Kidney (tissue), 14 donors: ENCODE results near the gene FNIP2. TPM values are rescaled to one million over a fixed set of nuclear protein-coding genes. Genes with fewer than 3 reads are reported as not detected.

Experiments
- DNase-seq, 5 donors: peaks; one replicate each; pipeline ENCODE4 v3.0.0-alpha.2; 2013 to 2020
- FAIRE-seq: peaks from 2 replicates; lab custom pipeline; 2012; peaks lifted over from hg19 to GRCh38; lab: Jason Lieb, UNC
- H3K27ac ChIP-seq, 2 donors: one replicate each; pipeline ENCODE4 v1.7.0; 2013; ENCODE audit warnings: low read depth in 2 of 2, low read length in 2 of 2, inconsistent platforms in 1 of 2
- H3K27me3 ChIP-seq: one replicate; pipeline ENCODE4 v1.7.1; 2013; ENCODE audit warnings: low read length, inconsistent platforms; ENCODE audit not compliant: control insufficient read depth, insufficient read depth
- H3K36me3 ChIP-seq, 3 donors: one replicate each; pipeline versions ENCODE4 v1.7.0 to v1.7.1; 2013; ENCODE audit warnings: low read length in 3 of 3, control low read depth in 1 of 3, inconsistent platforms in 1 of 3; ENCODE audit not compliant: insufficient read depth in 3 of 3, control insufficient read depth in 2 of 3
- H3K4me1 ChIP-seq, 3 donors: one replicate each; pipeline versions ENCODE4 v1.7.0 to v1.7.1; 2013; ENCODE audit warnings: low read length in 3 of 3, inconsistent platforms in 1 of 3, low read depth in 1 of 3; ENCODE audit not compliant: control insufficient read depth in 2 of 3, insufficient read depth in 2 of 3
- H3K4me3 ChIP-seq, 3 donors: one replicate each; pipeline versions ENCODE4 v1.7.0 to v1.8.1; 2013; ENCODE audit warnings: low read length in 3 of 3, control low read depth in 1 of 3, inconsistent platforms in 1 of 3
- H3K9ac ChIP-seq, 3 donors: one replicate each; pipeline versions ENCODE4 v1.7.0 to v1.7.1; 2013; ENCODE audit warnings: low read length in 3 of 3, control low read depth in 1 of 3, inconsistent platforms in 1 of 3
- H3K9me3 ChIP-seq, 3 donors: one replicate each; pipeline versions ENCODE4 v1.7.0 to v1.7.1; 2013; ENCODE audit warnings: low read length in 3 of 3, control low read depth in 1 of 3, inconsistent platforms in 1 of 3; ENCODE audit not compliant: control insufficient read depth in 2 of 3, insufficient read depth in 1 of 3
- intact Hi-C: fragments of 100-400 bp; cut with DNase I; formaldehyde crosslinking; loops from one replicate; pipeline ENCODE4 v1.11.1; 2022
- polyA plus RNA-seq: library from polyadenylated mRNA; stranded (reverse); fragments of 350-450 nt; fragmentation: Illumina TruSeq; extraction: RNeasy Lipid Tissue Mini Kit (QIAGEN cat#74804); gene quantifications from one replicate; pipeline ENCODE4 v1.2.3, GENCODE V29; 2014; ENCODE audit warnings: low read depth, low replicate concordance; ENCODE audit not compliant: insufficient read depth
- total RNA-seq: library from RNA; stranded (reverse); fragmentation: NEBNext Ultra II Directional; extraction: Animal tissue kit (Norgen Biotek cat#: 25700); gene quantifications from one replicate; pipeline ENCODE4 v1.2.1, GENCODE V29; 2021
- TF ChIP-seq, protein P1 (sequence below): IDR thresholded peaks from 3 replicates; pipeline ENCODE4 v1.5.1; 2012; ENCODE audit warnings: mild to moderate bottlenecking, moderate library complexity, borderline replicate concordance; ENCODE audit not compliant: insufficient read depth; ENCODE audit errors: extremely low read depth
- donor health status: control.
- donor health status: control.
- donor health status: control.
- donor health status: control.
- donor health status: control.
- donor health status: DM: yes; HTN: yes; CAD: no.
- donor health status: Normal renal cell carcinoma (clear cell type).

FNIP2 gene
- total and polyA plus RNA-seq, 2 donors from 2014 or later: 13.2 to 65.1 TPM

DNA sequence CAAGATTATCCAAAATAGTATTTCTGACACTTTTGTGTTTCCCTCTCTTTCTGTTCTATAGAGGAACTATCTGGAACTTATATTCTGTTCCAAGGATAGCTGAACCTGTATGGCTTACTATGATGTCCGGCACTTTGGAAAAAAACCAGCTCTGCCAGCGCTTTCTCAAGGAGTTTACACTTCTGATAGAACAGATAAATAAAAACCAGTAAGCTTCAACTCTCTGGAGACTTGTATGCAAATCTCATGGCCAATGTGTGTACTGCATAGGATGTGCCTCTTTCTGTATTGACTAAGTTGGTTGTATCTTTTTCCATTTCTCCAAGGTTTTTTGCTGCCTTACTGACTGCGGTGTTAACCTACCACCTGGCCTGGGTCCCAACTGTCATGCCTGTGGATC is 92.5 kb downstream of the FNIP2 start:
- H3K9me3 ChIP-seq: no peaks in the 10 kb centered on the region
- FAIRE-seq (no peak), DNase-seq (no peak)
- H3K4me3 ChIP-seq: no peak overlapping the region
- no peaks in the 10 kb centered on the region for H3K27me3 ChIP-seq
- no peak overlapping the region for H3K9ac ChIP-seq
- H3K36me3 ChIP-seq: peaks cover 5 to 48% (median 38%) of the 10 kb centered on the region in 3 donors
- no peaks in the 10 kb centered on the region for H3K4me1 ChIP-seq
- TF ChIP-seq, protein P1, sequence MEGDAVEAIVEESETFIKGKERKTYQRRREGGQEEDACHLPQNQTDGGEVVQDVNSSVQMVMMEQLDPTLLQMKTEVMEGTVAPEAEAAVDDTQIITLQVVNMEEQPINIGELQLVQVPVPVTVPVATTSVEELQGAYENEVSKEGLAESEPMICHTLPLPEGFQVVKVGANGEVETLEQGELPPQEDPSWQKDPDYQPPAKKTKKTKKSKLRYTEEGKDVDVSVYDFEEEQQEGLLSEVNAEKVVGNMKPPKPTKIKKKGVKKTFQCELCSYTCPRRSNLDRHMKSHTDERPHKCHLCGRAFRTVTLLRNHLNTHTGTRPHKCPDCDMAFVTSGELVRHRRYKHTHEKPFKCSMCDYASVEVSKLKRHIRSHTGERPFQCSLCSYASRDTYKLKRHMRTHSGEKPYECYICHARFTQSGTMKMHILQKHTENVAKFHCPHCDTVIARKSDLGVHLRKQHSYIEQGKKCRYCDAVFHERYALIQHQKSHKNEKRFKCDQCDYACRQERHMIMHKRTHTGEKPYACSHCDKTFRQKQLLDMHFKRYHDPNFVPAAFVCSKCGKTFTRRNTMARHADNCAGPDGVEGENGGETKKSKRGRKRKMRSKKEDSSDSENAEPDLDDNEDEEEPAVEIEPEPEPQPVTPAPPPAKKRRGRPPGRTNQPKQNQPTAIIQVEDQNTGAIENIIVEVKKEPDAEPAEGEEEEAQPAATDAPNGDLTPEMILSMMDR: no peak
- intact Hi-C loops: no loop called here
- no peak overlapping the region for H3K27ac ChIP-seq

DNA sequence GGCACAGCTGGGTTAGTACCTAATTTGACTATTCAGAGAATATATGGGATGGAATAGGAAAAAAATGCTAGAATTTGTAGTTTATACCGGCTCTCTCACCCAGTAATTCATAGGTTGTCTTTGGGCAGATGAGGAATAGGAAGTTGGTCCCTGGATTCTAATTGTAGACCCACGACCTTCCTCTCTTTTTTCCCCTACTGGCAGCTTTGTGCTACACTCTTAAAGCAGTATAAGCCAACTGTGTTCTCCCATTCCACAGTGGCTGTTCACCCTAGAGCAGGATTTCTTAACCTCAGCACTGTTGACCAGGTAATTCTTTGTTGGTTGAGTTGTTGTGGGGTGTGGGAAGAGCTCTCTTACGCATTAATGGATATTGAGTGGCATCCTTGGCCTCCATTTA is 92.9 kb downstream of the FNIP2 start:
- Histone ChIP-seq H3K9ac (no peak overlapping the region), H3K36me3 (peaks cover 5 to 44% (median 35%) of the 10 kb centered on the region in 3 donors), H3K27me3 (no peaks in the 10 kb centered on the region), H3K4me3 (no peak overlapping the region), H3K4me1 (no peaks in the 10 kb centered on the region), H3K27ac (no peak overlapping the region), H3K9me3 (no peaks in the 10 kb centered on the region)
- FAIRE-seq: no peak
- intact Hi-C loops: no loop called here
- DNase-seq: no peak
- TF ChIP-seq, protein P1: no peak

DNA sequence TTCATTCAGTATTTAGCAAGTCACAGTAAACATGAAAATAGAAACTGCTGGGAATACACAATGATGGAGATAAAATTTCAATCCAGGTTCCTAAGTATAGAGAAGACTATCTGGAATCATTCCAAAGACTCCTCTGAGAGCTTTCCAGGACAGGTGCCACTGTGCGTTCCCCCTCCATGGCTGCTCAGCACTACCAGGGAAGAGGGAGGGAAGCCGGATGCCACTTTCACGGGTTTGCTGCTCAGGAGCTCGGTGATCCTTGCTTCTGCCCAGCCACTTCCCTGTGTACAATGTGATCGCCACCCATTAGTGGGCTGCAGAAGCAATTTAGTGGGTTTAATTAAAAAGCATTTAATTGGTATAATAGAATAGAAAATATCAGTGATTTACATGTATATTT is 94.5 kb downstream of the FNIP2 start:
- Histone ChIP-seq H3K36me3 (peaks cover 5 to 52% (median 42%) of the 10 kb centered on the region in 3 donors), H3K4me1 (no peaks in the 10 kb centered on the region), H3K27ac (no peak overlapping the region), H3K4me3 (no peak overlapping the region), H3K9ac (no peak overlapping the region), H3K27me3 (no peaks in the 10 kb centered on the region), H3K9me3 (no peaks in the 10 kb centered on the region)
- no peak for DNase-seq
- intact Hi-C loops: no loop called here
- no peak for FAIRE-seq
- TF ChIP-seq, protein P1: no peak

DNA sequence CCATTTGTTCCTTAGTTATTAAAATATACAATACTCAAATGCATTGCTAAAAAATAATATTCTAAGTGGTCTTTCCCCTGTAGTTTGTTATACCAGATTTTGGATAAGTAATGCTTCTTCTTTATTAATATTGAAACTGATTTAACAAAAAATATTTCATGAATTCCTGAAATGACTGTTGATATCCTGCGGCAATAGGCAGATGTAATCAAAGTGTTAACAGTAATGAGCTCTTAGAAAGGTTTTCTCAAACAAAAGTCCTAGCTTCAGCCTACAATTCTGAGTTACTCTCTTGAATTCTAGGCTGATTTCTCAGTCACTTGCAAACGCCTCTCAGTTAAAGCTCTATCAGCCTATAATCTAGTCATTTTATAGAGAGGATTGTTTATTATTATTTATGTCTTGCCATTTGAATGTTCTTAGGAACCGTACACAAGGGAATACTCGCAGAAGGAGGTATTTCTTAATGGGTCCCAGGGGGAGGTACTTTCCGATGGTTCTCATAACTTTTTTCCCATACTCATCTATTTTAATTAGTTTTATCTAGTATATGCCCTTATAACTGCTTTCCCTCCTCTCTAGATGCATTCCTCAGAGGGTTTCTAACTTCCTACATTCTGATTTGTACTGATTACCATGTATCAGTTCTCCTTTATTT is 96.8 kb downstream of the FNIP2 start:
- H3K27ac ChIP-seq: no peak overlapping the region
- intact Hi-C loops: no loop called here
- no peak overlapping the region for H3K9ac ChIP-seq
- FAIRE-seq: no peak
- no peaks in the 10 kb centered on the region for H3K9me3 ChIP-seq
- no peak overlapping the region for H3K4me3 ChIP-seq
- peaks cover 0 to under 1% (median 0%) of the 10 kb centered on the region in 3 donors for H3K4me1 ChIP-seq
- TF ChIP-seq, protein P1: no peak
- no peaks in the 10 kb centered on the region for H3K27me3 ChIP-seq
- no peak for DNase-seq
- H3K36me3 ChIP-seq: peaks cover 2 to 60% (median 42%) of the 10 kb centered on the region in 3 donors
